Stimulated activated CD4-positive, alpha-beta T cell treated with anti-CD3 and anti-CD28 coated beads, Interleukin-1b, Interleukin-23, amount 100 ng/mL, for 4 hours (primary cell): ENCODE measurements around the gene NPNT.

Source experiments
- DNase-seq, 2 donors: peaks; one replicate each; pipeline ENCODE4 v3.0.0-alpha.2; 2020; ENCODE audit warnings: low read depth in 2 of 2

The NPNT gene

DNA sequence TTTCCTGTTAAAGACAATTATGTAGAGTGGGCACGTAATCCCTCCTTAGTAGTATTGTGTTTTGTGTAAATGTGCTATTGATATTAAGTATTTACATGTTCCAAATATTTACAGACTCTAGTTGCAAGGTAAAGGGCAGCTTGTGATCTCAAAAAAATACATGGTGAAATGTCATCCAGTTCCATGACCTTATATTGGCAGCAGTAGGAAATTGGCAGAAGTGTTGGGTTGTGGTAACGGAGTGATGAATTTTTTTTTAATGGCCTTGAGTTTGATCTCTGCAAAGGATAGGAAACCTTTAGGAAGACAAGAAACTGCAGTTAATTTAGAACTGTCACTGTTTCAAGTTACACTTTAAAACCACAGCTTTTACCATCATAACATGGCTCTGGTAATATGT, 74.3 kb downstream of the NPNT start:
- DNase-seq, result no peak

DNA sequence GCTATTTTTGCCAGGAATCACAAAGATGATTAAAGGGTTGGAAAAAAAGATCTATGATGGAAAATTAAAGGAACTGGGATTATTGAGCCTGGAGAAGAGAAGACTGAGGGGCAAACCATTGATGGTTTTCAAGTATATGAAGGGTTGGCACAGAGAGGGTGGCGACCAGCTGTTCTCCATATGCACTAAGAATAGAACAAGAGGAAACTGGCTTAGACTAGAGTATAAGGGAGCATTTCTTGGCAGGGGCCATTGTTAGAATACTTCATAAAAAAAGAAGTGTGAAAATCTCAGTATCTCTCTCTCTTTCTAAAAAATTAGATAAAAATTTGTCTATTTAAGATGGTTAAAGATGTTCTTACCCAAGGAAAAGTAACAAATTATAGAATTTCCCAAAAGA, 75.1 kb downstream of the NPNT start:
- no peak for DNase-seq

DNA sequence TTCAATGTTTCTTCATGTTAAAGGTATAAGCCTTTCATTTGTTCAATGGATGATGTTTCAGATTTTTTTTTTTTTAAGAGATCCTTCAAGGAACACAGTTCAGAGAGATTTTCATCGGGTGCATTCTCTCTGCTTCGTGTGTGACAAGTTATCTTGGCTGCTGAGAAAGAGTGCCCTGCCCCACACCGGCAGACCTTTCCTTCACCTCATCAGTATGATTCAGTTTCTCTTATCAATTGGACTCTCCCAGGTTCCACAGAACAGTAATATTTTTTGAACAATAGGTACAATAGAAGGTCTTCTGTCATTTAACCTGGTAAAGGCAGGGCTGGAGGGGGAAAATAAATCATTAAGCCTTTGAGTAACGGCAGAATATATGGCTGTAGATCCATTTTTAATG, 75.8 kb downstream of the NPNT start:
- no peak for DNase-seq

DNA sequence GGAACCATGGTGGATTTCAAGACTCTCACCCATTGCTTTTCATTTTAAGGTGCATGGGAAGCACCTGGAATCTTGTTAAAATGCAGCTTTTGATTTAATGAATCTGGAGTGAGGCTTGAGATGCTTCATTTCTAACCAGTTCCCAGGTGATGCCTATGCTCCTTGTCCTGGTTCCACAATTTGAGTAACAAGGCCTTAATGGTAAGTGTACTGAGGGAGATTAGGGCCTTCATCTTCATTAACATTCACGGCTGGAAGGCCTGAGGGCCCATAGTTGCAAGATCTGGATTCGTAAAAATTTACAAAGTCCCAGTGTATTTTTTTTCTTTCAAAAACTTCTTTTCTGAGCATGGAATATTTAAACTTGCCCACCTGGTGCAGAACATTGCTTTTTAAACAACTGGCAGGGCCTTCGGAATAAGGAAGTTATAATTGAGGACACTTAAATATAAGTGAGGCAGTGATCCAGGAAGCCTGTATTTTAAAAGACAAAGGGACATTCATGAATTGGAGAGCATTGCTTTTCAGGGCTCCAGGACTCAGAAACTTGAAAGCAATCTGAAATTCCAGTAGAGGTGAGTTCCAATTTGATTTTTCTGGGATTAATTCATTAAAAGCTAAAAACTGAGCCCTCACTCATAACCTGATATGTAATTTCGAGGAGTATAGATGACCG, 77.8 kb downstream of the NPNT start:
- DNase-seq, result no peak

DNA sequence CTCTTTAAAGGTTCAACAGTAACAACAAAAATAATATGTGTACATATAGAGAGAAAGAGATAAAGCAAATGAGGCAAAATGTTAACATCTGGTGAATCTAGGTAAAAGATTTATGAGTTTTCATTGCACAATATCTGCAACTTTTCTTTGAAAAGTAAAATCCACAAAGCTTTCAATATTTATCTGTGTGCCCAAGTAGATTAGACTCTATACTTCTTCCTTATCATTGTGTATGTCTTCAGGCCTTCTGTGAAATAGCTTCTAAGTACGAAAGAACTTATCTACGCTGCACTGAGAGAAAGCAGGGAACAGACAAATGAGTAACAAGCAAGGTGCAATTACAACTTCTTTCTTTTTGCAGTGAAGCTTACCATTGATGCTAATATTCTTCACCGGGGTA, 81.6 kb downstream of the NPNT start:
- no peak for DNase-seq

DNA sequence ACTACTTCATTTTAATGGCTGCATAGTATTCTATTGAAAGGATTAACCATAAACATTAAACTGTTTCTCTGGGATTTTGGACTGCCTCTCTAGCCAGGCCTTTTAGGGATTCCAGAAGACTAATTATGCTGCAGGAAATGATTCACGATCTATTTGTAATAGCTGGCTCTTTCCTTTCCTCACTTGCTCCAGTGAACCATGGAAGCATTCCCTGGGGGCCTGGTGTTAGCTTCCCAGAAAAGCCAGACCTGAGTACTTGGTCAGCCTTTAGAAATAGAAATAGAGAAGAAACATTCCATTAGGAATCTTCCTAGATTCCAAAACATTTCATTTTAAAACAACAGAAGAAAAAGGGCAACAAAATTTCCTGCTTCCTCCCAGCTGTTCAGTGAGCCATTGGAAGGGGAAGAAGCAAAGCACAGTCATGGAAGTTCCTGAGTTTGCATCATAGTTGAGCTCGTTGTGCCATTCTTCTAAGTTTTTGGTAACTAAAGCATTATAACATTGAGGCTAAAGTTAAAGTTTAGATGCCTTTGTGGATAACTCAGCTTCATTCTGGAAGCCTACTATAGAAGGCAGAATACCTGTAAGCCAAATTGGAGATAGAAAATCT, 83.5 kb downstream of the NPNT start:
- DNase-seq, result no peak

DNA sequence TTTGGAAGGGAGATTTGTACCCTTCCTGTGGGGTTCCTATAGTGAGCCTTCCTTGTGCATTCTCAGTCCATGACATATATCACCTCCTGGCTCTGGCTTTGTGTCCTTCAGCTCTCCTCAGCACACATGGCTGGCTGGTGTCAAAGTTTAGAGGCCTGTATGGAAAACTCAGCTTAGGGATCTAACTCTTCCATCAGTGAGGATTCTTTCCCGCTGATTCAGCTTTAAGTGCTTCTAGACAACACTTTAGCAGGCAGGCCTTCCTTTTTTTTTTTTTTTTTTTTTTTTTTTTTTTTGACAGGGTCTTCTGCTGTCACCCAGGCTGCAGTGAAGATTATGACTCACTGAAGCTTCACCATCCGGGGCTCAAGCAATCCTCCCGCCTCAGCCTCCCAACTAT, 84.2 kb downstream of the NPNT start:
- DNase-seq, result no peak

DNA sequence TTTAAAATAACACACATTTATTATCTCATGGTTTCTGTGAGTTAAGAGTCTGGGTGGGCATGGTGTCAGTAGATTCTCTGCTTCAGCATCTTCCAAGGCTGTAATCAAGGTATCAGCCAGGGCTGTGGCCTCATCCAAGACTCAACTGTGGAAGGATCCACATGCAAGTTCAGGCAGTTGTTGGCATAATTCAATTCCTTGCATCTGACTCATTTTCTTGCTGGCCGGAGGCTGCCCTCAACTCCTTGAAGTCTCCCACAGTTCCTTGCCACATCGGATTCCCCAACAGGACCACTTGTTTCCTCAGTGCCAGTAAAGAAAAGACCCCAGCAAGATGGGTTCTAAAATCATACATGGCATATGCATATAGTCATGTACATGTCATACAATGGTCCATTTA, 93.4 kb downstream of the NPNT start:
- no peak for DNase-seq

DNA sequence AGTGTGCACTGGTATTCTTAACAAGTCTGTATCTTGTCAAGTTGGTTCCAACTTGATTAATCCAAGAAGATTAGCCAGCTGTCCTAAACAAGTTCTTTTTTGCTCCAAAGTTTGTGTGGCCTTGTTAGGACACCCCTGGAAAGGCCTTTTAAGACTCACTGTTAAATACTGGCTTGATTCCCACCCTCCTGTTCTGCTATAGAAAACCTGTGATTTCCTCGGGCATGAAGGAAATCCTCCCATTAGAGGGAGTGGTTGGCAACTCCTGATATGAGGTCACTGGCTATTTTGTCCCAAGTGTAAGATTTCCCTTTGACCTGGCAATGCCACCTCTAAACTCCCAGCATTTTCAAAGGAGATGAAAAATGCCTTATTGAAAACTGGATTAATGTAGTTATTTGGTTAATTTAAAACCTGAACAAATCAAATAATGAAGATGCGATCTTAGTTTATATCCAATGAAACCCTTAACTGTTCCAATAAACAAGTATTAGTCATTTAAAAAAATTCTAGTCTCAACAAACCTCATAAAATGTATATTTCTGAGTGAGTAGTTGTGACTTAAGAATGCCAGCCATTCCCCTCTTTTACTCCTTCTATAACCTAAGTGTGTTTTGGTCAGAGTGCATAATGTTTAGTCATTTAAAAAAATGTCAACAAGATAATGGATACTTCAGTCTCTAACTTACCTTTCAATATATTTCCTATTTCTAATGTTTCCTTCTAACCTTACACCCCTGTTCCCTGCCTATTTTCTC, 94.4 kb downstream of the NPNT start:
- no peak for DNase-seq

DNA sequence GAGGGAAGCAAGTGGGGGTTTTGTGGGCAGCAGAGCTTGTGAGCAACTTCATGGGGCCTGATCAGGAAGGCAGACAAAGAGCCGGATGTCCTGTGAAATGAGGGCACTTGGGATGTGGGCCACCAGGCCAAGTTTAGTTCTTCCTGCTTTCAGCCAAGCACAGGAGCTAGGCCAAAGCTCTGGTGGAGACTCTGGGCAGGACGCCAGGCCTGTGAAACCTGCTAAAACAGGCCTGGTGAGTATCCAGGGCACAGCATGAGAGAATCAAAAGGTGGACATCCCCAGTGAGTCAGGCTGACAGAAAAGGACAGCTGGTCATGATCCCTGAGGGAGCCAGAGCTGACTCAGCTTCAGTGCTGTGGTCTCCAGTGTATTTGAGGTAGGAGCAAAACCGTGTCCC, 95.7 kb downstream of the NPNT start:
- DNase-seq, result no peak

DNA sequence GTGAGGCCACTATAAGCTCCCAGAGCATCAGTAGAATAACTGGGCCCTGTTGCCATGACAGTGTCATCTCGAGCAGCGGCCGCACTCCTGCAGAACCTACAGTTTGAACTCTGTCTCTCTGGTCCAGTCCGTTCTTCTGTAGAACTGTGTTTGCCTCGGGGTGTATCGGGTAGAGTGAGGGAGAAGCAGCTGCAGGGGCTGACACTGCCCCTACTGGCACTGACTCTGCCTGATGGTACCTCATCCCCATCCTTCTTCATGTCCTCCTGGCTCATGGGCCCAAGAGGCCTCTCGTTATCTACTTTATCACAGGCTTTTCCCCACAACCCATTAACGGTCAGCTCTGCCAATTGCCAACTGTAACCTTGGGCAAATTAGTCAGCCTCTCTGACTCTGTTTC, 96.5 kb downstream of the NPNT start:
- DNase-seq, result no peak

DNA sequence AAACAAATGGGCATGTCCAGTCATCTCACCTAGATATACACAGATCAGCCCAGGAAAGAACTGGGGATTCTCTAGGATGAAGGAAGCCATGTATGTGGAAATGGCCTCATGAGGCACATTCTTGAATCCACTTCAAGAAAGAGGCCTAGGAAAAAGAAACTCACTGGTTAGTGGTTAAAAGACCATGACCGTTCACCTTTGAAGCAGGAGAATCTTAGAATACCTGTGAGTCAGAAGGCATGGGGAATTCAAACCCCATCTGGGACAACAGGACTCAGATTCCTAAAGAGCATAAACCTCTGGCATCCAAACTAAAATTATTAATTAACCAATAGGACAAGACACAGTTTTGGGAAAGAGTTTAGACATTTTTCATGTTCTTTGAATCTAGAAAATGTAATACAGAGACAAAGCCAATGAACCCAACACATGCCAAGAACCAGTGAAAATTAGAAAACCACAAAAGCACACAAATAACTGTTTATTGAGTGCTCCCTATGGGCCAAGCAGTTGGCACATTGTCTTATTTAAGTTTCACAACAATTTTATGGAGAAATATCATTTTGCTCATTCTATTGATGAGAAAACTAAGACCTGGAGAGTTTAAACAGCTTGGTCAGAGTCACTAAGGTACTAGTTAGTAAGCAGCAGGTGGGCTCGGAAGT, 97.5 kb downstream of the NPNT start:
- no peak for DNase-seq

DNA sequence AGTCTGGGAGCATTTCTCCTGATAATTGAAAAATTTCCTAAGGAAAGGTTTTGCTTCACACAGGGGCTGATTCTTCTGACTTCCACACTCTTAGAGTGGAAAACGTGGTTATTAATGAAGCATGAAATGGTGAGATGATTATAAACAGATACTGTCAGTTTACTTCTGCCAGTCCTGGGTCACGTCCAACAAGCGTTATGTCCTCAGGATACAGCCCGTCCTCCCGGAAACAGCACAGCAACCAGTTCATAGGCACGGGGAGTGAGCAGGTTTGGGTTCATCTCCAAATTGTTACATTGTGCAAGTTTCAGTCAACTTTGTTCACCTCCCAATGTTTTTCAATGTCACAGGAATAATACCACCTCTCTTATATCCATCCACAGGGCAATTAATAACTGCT, 98.8 kb downstream of the NPNT start:
- no peak for DNase-seq

DNA sequence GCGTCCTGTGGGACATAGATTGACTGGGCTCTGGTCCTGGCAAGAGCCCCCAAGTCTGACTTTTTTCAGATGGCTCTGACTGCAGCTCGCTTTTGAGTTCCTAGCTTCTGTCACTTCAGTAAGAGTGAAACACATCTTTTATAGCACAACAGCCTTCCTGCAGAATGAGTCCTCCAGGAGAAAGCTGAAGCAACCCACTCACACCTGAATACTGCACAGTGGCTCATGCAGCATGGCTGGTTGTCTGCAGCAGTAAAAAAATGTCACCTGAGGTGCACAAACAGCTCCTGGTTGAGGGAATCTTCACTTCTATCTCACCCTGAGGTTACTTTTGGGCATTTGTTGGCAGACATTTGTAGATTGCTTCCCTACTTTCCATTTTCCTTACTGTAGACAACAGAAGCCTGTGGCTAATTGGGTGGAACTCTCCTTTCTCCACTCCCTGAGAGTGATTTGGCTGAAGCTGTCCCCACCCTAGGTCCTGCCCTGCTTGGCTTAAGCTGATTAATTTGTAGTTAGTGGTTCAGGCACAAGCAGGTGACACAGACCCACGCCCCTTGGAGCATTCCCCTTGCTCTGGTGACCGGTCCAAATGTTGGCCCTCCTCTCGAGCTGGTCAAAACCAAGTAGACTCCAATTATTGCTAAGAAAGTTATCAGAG, 99.7 kb downstream of the NPNT start:
- no peak for DNase-seq

DNA sequence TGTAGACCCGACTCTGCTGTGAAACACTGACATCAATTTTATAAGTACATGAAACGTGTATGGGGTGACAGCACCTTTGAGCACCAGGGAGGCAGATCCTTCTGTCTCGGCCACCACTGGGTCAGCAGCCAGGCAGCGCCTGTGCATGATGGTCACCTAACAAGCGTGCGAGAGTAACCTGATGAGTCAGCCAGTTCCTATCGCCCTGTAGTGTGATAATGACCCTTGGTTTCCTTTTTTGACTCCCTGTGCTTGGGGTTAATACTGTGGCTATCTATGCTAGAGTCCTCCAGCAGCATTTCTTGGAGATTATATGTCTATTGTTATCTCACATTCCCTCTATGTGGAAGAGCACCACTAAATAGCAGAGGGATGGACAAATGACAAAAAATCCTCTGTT, 101.6 kb downstream of the NPNT start:
- no peak for DNase-seq

DNA sequence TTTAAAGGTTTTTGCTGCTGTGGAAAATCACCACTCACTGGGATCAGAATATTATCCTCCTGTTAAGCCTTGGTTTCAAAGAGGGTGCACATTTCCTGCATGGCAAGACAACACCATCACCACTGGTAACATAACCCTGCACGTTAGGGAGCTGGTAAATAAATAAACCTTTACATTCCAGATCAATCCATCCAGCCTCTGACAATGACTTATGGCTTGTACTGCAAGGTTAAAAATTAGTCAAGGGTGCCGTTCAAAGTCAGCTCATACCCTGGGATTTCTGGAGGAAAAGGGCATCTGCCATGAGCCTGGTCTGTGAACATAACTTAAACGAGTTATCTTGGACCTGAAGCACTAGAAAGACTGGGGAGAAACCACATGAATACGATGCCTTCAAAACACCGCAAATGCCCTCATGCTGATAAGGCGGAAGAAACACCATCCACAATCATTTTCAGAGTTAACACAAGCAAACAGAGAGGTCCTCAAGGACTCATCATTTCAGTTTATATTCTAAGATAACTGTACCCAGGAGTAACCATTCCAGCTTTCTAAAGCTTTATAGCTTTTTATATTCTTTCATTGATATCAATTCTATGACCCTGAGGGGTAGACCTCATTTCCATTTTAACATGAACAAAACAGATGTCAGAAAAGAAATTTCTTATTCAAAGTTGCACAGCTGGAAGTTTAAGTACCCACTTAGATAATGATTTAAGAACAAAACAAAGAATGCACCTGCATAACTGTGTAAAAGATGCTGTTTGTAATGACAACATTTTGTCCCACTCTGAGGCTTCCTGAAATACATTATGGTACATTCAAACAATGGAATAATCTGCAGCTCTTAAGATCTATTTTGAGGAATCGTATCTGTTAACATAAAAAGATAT, 103.1 kb downstream of the NPNT start:
- no peak for DNase-seq

DNA sequence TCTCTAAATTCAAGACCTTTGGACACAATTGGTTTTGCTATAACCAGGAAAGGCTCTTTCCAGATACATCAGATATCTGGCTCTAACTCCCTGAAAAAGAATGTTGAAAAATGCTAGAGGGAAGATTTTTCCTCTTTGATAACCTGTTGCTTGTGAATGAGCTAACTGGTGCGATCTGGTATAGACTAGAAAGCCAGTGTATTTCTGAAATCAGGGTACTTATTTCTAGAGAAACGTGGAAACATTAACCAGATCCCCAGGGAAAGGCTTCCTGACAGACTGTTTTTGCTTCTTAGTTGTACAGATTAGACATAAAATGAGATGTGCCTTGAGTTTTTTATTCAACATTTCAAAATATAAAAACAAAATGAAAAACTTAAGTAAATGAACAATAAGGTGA, 107.7 kb downstream of the NPNT start:
- no peak for DNase-seq

DNA sequence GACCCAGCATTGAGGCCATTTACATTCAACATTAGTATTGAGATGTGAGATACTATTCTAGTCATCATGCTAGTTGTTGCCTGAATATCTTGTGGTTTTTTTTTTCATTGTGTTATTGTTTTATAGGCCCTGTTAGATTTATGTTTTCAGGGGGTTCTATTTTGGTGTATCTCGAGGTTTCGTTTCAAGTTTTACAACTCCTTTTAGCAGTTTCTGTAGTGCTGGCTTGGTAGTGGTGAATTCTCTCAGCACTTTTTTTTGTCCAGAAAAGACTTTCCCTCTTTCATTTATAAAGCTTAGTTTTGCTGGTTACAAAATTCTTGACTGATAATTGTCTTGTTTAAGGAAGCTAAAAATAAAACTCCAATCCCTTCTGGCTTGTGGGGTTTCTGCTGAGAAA, 115.5 kb downstream of the NPNT start:
- DNase-seq, result no peak

DNA sequence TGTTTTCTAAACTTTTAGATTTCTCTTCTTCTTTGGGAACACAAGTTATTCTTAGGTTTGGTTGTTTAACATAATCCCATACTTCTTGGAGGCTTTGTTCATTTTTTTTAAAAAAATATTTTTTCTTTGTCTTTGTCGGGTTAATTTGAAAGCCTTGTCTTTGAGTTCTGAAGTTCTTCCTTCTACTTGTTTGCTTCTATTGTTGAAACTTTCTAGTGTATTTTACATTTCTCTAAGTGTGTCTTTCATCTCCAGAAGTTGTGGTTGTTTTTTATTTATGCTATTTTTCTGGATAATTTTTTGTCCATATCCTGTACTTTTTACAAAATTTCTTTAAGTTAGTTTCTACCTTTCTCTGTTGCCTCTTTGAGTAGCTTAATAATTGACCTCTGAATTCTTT, 116.1 kb downstream of the NPNT start:
- no peak for DNase-seq

DNA sequence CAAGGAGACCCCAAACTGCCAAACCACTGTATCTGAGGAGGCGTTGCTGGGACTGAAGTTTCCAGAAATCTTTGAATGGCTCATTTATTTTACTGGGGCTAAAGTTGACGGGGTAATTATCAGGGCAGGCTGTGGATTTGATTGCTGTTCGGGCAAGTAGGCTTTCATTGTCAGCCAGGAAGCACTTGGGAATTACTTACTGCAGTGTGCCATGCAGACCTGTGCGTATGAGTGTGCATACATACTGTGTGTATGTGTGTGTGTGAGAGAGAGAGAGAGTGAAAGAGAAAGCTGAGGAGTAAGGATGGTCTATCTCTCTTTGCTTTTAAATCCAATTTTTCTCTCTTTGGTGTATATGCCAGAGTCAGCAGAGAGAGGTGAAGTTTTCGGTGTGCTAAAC, 122.7 kb downstream of the NPNT start:
- DNase-seq, result no peak

DNA sequence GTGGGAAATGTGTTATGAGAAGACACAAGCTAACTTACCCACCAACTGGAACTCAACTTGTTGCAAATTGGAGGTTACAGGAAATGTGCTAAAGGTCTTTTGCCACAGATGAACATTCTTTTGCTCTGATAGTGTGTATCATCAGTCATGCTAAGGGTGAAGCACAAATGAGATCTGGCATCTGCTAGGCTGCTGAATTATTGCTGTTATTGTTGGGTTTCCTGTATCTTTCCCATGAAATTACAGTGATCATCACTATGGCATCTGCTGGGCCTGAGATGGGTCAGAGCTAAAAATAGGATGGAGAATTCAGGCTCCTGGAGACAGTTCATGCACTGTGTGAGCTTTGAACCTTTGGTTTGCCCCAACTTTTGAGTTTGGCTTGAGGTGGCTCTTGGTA, 124.5 kb downstream of the NPNT start:
- DNase-seq, result no peak
